GM23248 (cell line): ENCODE results near the gene CDK10. TPM values are rescaled to one million over a fixed set of nuclear protein-coding genes. Genes with fewer than 3 reads are reported as not detected.

Experiments
- DNase-seq: peaks from one replicate; pipeline ENCODE4 v3.0.0-alpha.2; 2015
- H2AFZ ChIP-seq: fragments of 200-600 bp; sonication (generic); 2 replicates; pipeline ENCODE4 v1.6.1; 2016; ENCODE audit warnings: antibody characterized with exemption
- H3F3A ChIP-seq: fragments of 200-600 bp; sonication (generic); 2 replicates; pipeline ENCODE4 v1.6.1; 2016; ENCODE audit warnings: mild to moderate bottlenecking, antibody characterized with exemption, mixed run types; ENCODE audit not compliant: insufficient read depth
- H3K27ac ChIP-seq: fragments of 200-600 bp; sonication (generic); 2 replicates; pipeline ENCODE4 v1.5.1; 2016; ENCODE audit warnings: mild to moderate bottlenecking
- H3K27me3 ChIP-seq: fragments of 200-600 bp; sonication (generic); replicated peaks from 2 replicates; pipeline ENCODE4 v1.6.1; 2016; ENCODE audit warnings: mild to moderate bottlenecking; ENCODE audit not compliant: insufficient read depth
- H3K36me3 ChIP-seq: fragments of 200-600 bp; sonication (generic); 2 replicates; pipeline ENCODE4 v1.6.1; 2016; ENCODE audit warnings: low read depth, mild to moderate bottlenecking
- H3K4me1 ChIP-seq: fragments of 200-600 bp; sonication (generic); 2 replicates; pipeline ENCODE4 v1.6.1; 2016; ENCODE audit warnings: mild to moderate bottlenecking; ENCODE audit not compliant: insufficient read depth
- H3K4me2 ChIP-seq: fragments of 200-600 bp; sonication (generic); one replicate; pipeline ENCODE4 v1.6.1; 2016; ENCODE audit warnings: mild to moderate bottlenecking; ENCODE audit not compliant: unreplicated experiment
- H3K4me3 ChIP-seq: fragments of 200-600 bp; sonication (generic); 2 replicates; pipeline ENCODE4 v1.5.1; 2016; ENCODE audit warnings: mild to moderate bottlenecking
- H3K79me2 ChIP-seq: fragments of 200-600 bp; sonication (generic); 2 replicates; pipeline ENCODE4 v1.6.1; 2016; ENCODE audit warnings: mild to moderate bottlenecking; ENCODE audit not compliant: insufficient read depth
- H3K9ac ChIP-seq: fragments of 200-600 bp; sonication (generic); 2 replicates; pipeline ENCODE4 v1.6.1; 2016; ENCODE audit warnings: mild to moderate bottlenecking
- H3K9me2 ChIP-seq: fragments of 200-600 bp; sonication (generic); 2 replicates; pipeline ENCODE4 v1.6.1; 2016; ENCODE audit warnings: mixed run types, mild to moderate bottlenecking, moderate library complexity; ENCODE audit not compliant: insufficient read depth
- H3K9me3 ChIP-seq: fragments of 200-600 bp; sonication (generic); one replicate; pipeline ENCODE4 v1.6.1; 2017; ENCODE audit warnings: low read depth
- H4K20me1 ChIP-seq: fragments of 200-600 bp; sonication (generic); 2 replicates; pipeline ENCODE4 v1.6.0; 2016; ENCODE audit not compliant: insufficient read depth
- EZH2 ChIP-seq: fragments of 200-600 bp; sonication (generic); IDR thresholded peaks from 2 replicates; pipeline ENCODE4 v1.6.1; 2018; ENCODE audit warnings: antibody characterized with exemption, mild to moderate bottlenecking; ENCODE audit not compliant: insufficient read depth, poor library complexity, severe bottlenecking
- EZH2phosphoT487 ChIP-seq: fragments of 200-600 bp; sonication (generic); IDR thresholded peaks from 2 replicates; pipeline ENCODE4 v1.6.1; 2018; ENCODE audit warnings: antibody characterized with exemption, moderate library complexity, mild to moderate bottlenecking, low read depth; ENCODE audit not compliant: insufficient read depth
- WGBS, 2 experiments: methylation state at CpG; one replicate each; pipeline ENCODE4 v1.1.6; 2015 to 2017; ENCODE audit warnings: low lambda C conversion rate in 2 of 2, low coverage in 1 of 2; ENCODE audit errors: missing lambda C conversion rate in 2 of 2; 5-methylcytosine and 5-hydroxymethylcytosine counted together
- in situ Hi-C: fragments of 300-500 bp; cut with MboI; formaldehyde crosslinking; loops from 2 replicates; pipeline ENCODE4 v1.15.0; 2020
- polyA plus RNA-seq: library from polyadenylated mRNA; unstranded; fragments of >200 nt; fragmentation: Nextera tagmentation; extraction: Ambion mirVana; gene quantifications from 2 replicates; pipeline ENCODE4 v1.2.1, GENCODE V29; 2016
- total RNA-seq: library from RNA; depleted of rRNA; stranded (reverse); fragments of >200 nt; shearing (Covaris generic); gene quantifications from 2 replicates; pipeline ENCODE4 v1.2.3, GENCODE V29; 2014

CDK10 gene
- total and polyA plus RNA-seq, 2 experiments from 2014 or later = 49.6 to 51.9 TPM

DNA sequence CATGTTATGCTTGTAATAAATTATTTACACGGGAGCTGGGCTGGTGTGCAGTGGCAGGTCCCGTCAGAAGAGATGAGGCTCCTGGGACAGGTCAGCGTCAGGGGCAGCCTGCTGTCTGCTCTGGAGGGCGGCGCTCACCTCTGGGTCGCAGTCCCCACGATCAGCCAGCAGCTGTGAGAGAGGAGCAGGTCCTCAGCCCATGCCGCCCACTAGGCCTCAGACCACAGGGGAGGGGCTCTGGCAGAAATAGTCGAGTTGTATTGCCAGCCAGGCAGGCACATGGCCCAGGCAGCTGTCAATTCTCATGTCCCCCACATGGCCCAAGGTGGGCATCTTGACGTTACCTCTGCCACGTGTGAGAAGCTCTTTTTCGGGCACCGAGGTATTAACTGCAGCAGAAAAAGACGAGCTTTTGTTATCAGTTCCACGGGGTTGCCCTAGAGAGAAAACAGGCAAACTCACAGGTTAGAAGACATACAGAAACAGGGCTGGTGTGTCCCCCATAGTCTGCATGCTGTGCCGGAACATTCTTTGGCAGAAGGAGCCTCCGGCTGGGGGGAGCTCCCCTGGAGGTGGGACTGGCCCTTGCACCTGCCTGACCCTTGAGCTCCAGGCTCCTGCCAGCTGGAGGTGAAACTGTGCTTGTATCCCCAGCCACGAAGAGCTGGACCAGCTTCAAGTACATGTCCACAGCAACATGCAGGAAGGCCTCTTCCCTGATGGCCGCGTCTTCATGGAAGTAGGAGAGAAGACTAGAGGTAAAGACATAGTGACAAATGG lies 52.2 kb downstream of the CDK10 start:
- Histone ChIP-seq H3K4me1 (no peaks in the 10 kb centered on the region), H3K27me3 (no peaks in the 10 kb centered on the region), H3K79me2 (no peaks in the 10 kb centered on the region; the same call in 1 of the 2 replicates), H3F3A (peaks cover 5% of the 10 kb centered on the region; the same call in 1 of the 2 replicates), H2AFZ (no peak overlapping the region), H3K9me3 (no peaks in the 10 kb centered on the region), H3K36me3 (peaks cover 41% of the 10 kb centered on the region; the same call in 1 of the 2 replicates), H4K20me1 (no peaks in the 10 kb centered on the region), H3K4me3 (no peak overlapping the region), H3K4me2 (no peak overlapping the region), H3K9ac (no peak overlapping the region), H3K27ac (no peak overlapping the region), H3K9me2 (no peaks in the 10 kb centered on the region)
- 84 to 85% methylated on average over 20 of the region's 20 CpGs for WGBS, 2 experiments
- no peak for DNase-seq
- in situ Hi-C loops = no loop called here
- TF ChIP-seq EZH2phosphoT487 = no peak
- TF ChIP-seq EZH2 = no peak

- Histone ChIP-seq H3K27ac (no peak overlapping the region), H3K79me2 (no peaks in the 10 kb centered on the region; the same call in 1 of the 2 replicates), H3K9me2 (no peaks in the 10 kb centered on the region), H3K4me3 (no peak overlapping the region), H2AFZ (no peak overlapping the region), H3K36me3 (peaks cover 35% of the 10 kb centered on the region; the same call in 1 of the 2 replicates), H4K20me1 (no peaks in the 10 kb centered on the region), H3K9ac (no peak overlapping the region), H3K27me3 (no peaks in the 10 kb centered on the region), H3K9me3 (no peaks in the 10 kb centered on the region), H3K4me1 (no peaks in the 10 kb centered on the region), H3K4me2 (no peak overlapping the region), H3F3A (peaks cover 5% of the 10 kb centered on the region; the same call in 1 of the 2 replicates)
- WGBS, 2 experiments = 96 to 97% methylated on average over 9 of the region's 9 CpGs
- TF ChIP-seq EZH2phosphoT487 = no peak
- TF ChIP-seq EZH2 = no peak
- in situ Hi-C loops = no loop called here
- DNase-seq = no peak
These were observed 52.9 kb downstream of the CDK10 start for GRCh38 chr16:89739383-89739782.

GRCh38 chr16:89741342-89742014 lies 55.0 kb downstream of the CDK10 start:
- TF ChIP-seq EZH2 (no peak), EZH2phosphoT487 (no peak)
- no peaks in the 10 kb centered on the region for H3K4me1 ChIP-seq
- no peak overlapping the region for H3K4me3 ChIP-seq
- no peak for DNase-seq
- H4K20me1 ChIP-seq = no peaks in the 10 kb centered on the region
- no peaks in the 10 kb centered on the region for H3K9me3 ChIP-seq
- H3K9ac ChIP-seq = no peak overlapping the region
- no peaks in the 10 kb centered on the region for H3K27me3 ChIP-seq
- H3K79me2 ChIP-seq = no peaks in the 10 kb centered on the region
- no peaks in the 10 kb centered on the region for H3K9me2 ChIP-seq
- WGBS, 2 experiments = 87 to 90% methylated on average over 11 of the region's 11 CpGs
- H3K4me2 ChIP-seq = no peak overlapping the region
- peaks cover 17% of the 10 kb centered on the region; the same call in 1 of the 2 replicates for H3K36me3 ChIP-seq
- in situ Hi-C loops = no loop called here
- H2AFZ ChIP-seq = no peak overlapping the region
- H3K27ac ChIP-seq = no peak overlapping the region
- H3F3A ChIP-seq = peaks cover 5% of the 10 kb centered on the region; the same call in 1 of the 2 replicates

DNA sequence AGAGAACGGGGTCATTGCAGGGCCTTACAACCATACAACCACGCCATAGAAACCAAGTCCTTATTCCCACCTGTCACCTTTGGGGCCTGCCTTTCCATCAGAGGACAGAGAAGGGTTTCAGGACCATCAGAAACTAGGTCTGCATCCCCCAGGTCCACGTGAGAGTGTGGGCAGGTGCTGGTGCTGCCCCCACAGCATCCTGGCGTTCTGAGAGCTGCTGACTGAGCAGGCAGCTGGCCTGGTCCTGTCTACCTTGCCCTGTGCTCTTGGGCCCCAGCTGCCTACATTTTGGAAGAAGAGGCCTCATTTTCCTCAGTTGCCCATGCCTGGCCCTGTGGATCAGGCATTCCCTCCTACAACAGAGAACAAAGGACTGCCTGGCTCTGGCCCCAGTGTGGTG lies 56.5 kb downstream of the CDK10 start:
- H3K9me3 ChIP-seq = no peaks in the 10 kb centered on the region
- 93% methylated on average over 4 of the region's 4 CpGs for WGBS, 2 experiments
- peaks cover 5% of the 10 kb centered on the region; the same call in 1 of the 2 replicates for H3F3A ChIP-seq
- no peaks in the 10 kb centered on the region for H4K20me1 ChIP-seq
- no peak overlapping the region for H2AFZ ChIP-seq
- in situ Hi-C loops = no loop called here
- H3K4me2 ChIP-seq = no peak overlapping the region
- no peak overlapping the region for H3K27ac ChIP-seq
- TF ChIP-seq EZH2 (no peak), EZH2phosphoT487 (no peak)
- no peak overlapping the region for H3K4me3 ChIP-seq
- no peaks in the 10 kb centered on the region for H3K79me2 ChIP-seq
- no peaks in the 10 kb centered on the region for H3K9me2 ChIP-seq
- no peaks in the 10 kb centered on the region for H3K27me3 ChIP-seq
- DNase-seq = no peak
- H3K36me3 ChIP-seq = peaks cover 12% of the 10 kb centered on the region; the same call in 1 of the 2 replicates
- H3K9ac ChIP-seq = no peak overlapping the region
- H3K4me1 ChIP-seq = no peaks in the 10 kb centered on the region
